Calu3 (cell line): Measurements from ENCODE around the gene CLEC4M. TPM values are rescaled to one million over a fixed set of nuclear protein-coding genes. Genes with fewer than 3 reads are reported as not detected.

Source experiments
- BruUV-seq: library from RNA; stranded (reverse); fragments of 400-500 nt; replicated peaks from 2 replicates; lab custom pipeline; 2021; lab: Mats Ljungman, UMichigan
- CTCF ChIA-PET: fragments of 300-600 bp; sonication (Branson Sonifier 250); formaldehyde crosslinking; loops from one replicate; lab custom pipeline; 2022; ENCODE audit warnings: antibody characterized with exemption; lab: Charles Lee
- DNase-seq: peaks from one replicate; pipeline ENCODE4 v3.0.0; 2022
- H3K27ac Mint-ChIP-seq: one replicate; pipeline ENCODE4 v1.8.0; 2022; ENCODE audit warnings: mixed read lengths; ENCODE audit not compliant: unreplicated experiment
- H3K27me3 Mint-ChIP-seq: one replicate; pipeline ENCODE4 v1.8.0; 2022; ENCODE audit warnings: mixed read lengths; ENCODE audit not compliant: unreplicated experiment
- H3K36me3 Mint-ChIP-seq: one replicate; pipeline ENCODE4 v1.8.0; 2022; ENCODE audit warnings: mild to moderate bottlenecking, moderate library complexity, mixed read lengths; ENCODE audit not compliant: insufficient read depth, unreplicated experiment
- H3K4me1 Mint-ChIP-seq: one replicate; pipeline ENCODE4 v1.8.0; 2022; ENCODE audit warnings: mild to moderate bottlenecking, low read depth, mixed read lengths; ENCODE audit not compliant: unreplicated experiment
- H3K4me3 Mint-ChIP-seq: one replicate; pipeline ENCODE4 v1.8.0; 2022; ENCODE audit warnings: mild to moderate bottlenecking, low read depth, moderate library complexity, mixed read lengths; ENCODE audit not compliant: unreplicated experiment
- H3K9me3 Mint-ChIP-seq: one replicate; pipeline ENCODE4 v1.8.0; 2022; ENCODE audit warnings: low read depth, mixed read lengths; ENCODE audit not compliant: unreplicated experiment
- intact Hi-C: fragments of 100-400 bp; cut with micrococcal nuclease; formaldehyde crosslinking; loops from one replicate; pipeline ENCODE4 v1.10.0; 2022; ENCODE audit not compliant: unreplicated experiment
- total RNA-seq: library from RNA; stranded (reverse); gene quantifications from 2 replicates; pipeline ENCODE4 v1.2.3, GENCODE V29; 2022
- TF ChIP-seq, protein P1 (sequence below): fragments of 200-600 bp; IDR thresholded peaks from one replicate; pipeline ENCODE4 v1.8.0; 2022; ENCODE audit warnings: antibody characterized with exemption; ENCODE audit not compliant: unreplicated experiment

CLEC4M gene
- total RNA-seq, 1 experiment from 2014 or later: not detected

DNA sequence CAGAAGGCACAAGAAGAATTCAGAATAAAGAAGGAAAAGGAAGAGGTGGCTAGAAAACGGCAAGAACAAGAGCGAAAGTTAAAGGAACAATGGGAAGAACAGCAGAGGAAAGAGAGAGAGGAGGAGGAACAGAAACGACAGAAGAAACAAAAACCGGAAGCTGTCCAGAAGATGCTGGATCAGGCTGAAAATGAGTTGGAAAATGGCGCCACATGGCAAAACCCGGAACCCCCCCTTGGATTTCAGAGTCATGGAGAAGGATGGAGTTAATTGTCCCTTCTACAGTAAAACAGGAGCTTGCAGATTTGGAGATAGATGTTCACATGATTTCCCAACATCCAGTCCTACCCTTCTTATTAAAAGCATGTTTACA, 22.4 kb upstream of the CLEC4M start:
- Mint-ChIP-seq H3K4me1 (no peaks in the 10 kb centered on the region), H3K4me3 (no peak overlapping the region), H3K9me3 (no peaks in the 10 kb centered on the region), H3K27me3 (peaks cover 88% of the 10 kb centered on the region), H3K36me3 (no peaks in the 10 kb centered on the region), H3K27ac (no peak overlapping the region)
- intact Hi-C loops: no loop called here
- no TSS peak for BruUV-seq
- CTCF ChIA-PET: no interaction called here
- no peak for DNase-seq
- TF ChIP-seq, protein P1, sequence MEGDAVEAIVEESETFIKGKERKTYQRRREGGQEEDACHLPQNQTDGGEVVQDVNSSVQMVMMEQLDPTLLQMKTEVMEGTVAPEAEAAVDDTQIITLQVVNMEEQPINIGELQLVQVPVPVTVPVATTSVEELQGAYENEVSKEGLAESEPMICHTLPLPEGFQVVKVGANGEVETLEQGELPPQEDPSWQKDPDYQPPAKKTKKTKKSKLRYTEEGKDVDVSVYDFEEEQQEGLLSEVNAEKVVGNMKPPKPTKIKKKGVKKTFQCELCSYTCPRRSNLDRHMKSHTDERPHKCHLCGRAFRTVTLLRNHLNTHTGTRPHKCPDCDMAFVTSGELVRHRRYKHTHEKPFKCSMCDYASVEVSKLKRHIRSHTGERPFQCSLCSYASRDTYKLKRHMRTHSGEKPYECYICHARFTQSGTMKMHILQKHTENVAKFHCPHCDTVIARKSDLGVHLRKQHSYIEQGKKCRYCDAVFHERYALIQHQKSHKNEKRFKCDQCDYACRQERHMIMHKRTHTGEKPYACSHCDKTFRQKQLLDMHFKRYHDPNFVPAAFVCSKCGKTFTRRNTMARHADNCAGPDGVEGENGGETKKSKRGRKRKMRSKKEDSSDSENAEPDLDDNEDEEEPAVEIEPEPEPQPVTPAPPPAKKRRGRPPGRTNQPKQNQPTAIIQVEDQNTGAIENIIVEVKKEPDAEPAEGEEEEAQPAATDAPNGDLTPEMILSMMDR: no peak

DNA sequence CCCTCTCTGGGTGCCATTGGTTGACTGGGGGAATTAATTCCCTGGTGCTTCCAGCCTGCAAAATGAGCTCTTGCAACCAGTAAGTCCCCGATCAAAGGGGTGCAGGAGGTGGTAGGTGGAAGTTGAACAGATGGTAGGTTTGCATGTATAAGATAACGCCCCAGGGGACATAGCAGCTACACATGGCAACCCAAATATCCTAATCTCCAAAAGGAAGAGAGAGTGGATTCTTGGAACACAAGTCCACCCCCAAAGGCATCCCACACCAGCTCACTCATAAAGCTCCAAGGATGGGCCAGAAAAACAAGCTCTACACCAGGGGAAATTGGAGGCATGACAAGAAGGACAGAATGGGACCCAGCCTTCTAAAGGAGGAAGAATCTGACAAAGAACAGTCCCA, 20.5 kb upstream of the CLEC4M start:
- CTCF ChIA-PET: no interaction called here
- no TSS peak for BruUV-seq
- H3K4me3 Mint-ChIP-seq: no peak overlapping the region

DNA sequence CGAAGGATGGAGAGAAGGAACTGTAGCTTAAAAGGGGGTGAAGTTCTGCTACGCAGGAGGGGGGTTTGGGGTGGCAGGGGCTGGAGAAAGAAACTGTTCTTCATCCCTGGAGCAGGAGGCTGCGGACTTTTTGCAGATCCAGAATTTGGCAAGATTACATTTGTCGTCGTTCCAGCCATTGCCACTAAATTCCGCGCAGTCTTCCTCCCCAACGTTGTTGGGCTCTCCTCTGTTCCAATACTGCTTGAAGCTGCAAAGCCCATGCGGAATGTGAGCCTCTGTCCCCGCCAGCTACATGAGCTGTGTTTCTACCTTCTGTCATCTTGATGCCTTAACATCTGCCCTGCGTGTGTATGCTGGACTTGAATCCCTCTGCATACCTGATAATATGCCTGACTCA, 20.1 kb upstream of the CLEC4M start:
- TF ChIP-seq, protein P1: no peak
- no peaks in the 10 kb centered on the region for H3K9me3 Mint-ChIP-seq
- H3K4me1 Mint-ChIP-seq: no peaks in the 10 kb centered on the region
- H3K36me3 Mint-ChIP-seq: no peaks in the 10 kb centered on the region
- no peak overlapping the region for H3K27ac Mint-ChIP-seq
- CTCF ChIA-PET: no interaction called here
- intact Hi-C loops: no loop called here
- peaks cover 88% of the 10 kb centered on the region for H3K27me3 Mint-ChIP-seq
- no peak for DNase-seq
- no TSS peak for BruUV-seq
- no peak overlapping the region for H3K4me3 Mint-ChIP-seq

More for the DNA sequence above, 20.5 kb upstream of the CLEC4M start:
- peaks cover 85% of the 10 kb centered on the region for H3K27me3 Mint-ChIP-seq
- H3K4me1 Mint-ChIP-seq: no peaks in the 10 kb centered on the region
- intact Hi-C loops: no loop called here
- no peaks in the 10 kb centered on the region for H3K9me3 Mint-ChIP-seq
- TF ChIP-seq, protein P1: no peak
- H3K36me3 Mint-ChIP-seq: no peaks in the 10 kb centered on the region
- no peak overlapping the region for H3K27ac Mint-ChIP-seq
- no peak for DNase-seq

DNA sequence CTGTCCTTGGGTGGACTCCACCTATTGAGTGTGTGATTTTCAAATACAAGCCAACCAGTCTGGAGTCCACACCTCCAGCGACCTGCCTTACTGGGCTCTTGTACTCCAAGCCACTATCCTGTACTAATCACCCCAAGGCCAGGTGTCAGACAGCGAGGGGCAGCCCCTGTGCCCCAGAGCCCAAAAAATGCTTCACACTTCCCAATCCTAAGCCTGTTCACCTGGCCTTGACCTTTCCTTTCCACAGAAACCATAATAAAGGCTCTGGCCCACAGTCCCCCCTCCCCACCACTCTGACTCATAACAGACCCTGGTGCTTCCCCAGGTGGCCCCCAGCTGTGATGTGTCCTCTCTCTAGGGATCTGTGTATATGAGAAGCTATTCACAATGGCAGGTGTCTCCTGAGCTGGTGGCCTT, 19.6 kb upstream of the CLEC4M start:
- Mint-ChIP-seq H3K9me3 (no peaks in the 10 kb centered on the region), H3K27ac (no peak overlapping the region), H3K27me3 (peaks cover 83% of the 10 kb centered on the region), H3K4me3 (no peak overlapping the region), H3K4me1 (no peaks in the 10 kb centered on the region), H3K36me3 (no peaks in the 10 kb centered on the region)
- intact Hi-C loops: no loop called here
- CTCF ChIA-PET: no interaction called here
- no peak for DNase-seq
- TF ChIP-seq, protein P1: no peak
- no TSS peak for BruUV-seq
